ENCODE results near the gene DGKA.
"Not testable (repeated sequence)": the region's sequence is repeated elsewhere in the genome, so short reads cannot be mapped to it uniquely, and the experiment has no call there.

The DGKA gene

DNA sequence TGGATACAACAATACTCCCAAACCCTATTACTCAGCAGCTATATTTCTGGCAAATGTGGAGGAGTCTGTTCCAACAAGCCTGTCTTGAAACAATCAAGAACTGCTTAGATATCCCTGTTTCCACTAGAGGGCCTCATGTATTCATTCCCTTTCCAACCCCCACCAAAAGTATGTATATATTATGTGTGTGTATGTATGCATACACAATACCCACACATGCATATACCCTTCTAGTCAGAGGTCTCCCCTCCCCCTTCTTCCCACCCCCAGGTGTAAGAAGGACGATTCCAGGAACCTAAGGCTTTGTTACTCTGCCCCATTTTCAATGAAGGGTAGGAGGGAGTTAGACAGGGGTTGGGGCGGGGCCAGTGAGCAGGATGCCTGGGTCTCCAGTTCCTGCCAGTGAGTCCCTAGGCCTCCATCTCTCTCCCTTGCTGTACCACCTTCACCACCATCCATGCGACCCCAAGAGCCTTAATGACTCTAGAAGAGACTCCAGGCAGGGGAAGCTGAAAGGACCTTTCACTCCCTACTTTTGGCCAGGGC is at the start of gene DGKA:
Gene DGKA, plus strand, starts transcription at position 392 of the 546 bp plus-strand sequence. CDS start 5,342 bp downstream, outside the sequence.
- no peak for DNase-seq (ENCODE audit: low spot score)

DNA sequence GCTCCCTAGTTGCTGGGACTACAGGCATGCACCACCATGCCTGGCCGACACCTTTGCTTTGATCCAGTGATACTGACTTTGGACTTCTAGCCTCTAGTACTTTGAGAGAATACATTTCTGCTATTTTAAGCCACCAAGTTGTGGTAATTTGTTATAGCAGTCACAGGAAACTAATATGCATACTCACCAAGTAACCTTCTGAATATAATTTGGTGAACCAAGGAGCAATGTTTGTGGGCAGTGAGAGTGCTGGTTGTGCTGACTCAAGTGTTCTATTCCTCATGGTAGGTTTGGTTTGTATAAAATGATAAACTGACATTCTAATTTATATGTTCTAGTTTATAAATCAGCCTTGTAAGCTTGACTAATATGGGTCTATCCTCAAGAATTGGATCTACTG is 45.8 kb upstream of the DGKA start:
- no peak for DNase-seq (ENCODE audit: low spot score)

DNA sequence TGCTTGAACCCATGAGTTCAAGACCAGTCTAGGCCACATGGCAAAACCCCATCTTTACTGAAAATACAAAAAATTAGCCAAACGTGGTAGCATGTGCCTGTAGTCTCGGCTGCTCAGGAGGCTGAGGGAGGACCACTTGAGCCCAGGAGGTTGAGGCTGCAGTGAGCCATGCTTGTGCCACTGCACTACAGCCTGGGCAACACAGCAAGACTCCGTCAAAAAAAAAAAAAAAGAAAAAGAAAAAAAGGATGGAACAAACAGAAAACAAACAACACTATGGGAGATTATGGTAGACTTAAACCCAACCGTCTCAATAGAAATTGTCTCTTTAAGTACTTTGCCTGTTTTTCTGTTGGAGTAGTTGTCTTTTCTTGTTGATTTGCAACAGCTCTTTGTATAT is 39.7 kb upstream of the DGKA start:
- no peak for DNase-seq (ENCODE audit: low spot score)

DNA sequence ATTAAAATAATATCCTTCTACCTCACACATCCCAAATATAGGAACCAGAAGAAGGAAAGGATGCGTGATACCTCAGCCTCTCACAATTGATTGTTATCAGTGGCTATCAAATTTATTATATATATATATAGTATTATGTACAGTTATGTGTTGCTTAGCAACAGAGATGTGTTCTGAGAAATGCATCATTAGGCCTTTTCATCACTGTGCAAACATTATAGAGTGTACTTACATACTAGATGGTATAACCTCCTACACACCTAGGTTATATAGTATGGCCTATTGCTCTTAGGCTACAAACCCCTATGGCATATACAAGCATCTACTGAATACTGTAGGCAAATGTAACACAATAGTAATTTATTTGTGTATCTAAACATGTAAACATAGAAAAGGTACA is 37.2 kb upstream of the DGKA start:
- no peak for DNase-seq (ENCODE audit: low spot score)

DNA sequence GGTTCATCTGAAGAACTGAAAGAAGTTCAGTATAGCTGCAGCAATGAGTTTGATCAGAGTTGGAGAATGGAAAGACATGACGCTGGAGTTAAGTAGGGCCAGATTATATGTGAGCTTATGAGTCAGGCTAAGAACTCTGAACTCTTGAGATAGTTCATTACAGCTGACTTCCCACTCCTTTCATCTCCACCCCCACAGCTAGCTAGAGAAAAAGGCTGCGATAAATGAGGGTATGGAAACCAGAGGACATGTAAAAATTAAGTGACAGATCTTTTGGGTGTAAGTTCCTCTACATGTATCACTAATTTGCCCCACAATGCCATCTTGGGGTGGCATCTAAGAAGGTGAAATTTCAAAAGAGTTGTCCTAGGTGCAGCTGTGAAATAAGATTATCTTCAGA is 31.9 kb upstream of the DGKA start:
- DNase-seq (ENCODE audit: low spot score) = no peak

DNA sequence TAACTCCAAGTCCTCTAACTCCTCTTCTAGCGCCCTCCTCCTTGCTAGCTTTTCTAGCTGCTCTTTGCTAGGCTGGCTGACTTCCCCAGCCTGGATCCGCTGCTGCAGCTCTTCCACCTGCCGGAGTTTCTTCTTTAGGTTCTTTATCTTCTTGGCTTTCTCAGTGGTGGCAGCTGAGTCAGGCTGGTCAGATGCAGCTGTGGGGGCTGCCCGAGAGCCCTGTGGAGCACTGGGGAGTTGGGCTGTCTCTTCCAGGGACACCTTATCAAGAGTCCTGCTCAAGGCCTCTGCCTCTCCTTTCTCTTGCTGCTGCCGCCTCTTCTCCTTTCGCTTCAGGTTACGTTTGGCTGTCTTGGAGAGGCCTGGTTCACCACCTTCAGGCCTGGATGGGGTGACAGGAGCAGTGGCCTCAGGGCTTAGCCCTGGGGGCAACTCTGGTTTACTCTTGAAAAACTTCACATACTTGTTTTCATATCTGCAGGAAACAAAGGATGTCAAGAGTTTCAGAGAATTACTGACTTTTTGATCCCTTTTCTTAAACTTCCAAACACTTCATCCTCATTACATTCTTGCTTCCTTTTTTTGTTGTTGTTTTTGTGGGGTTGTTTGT is 29.0 kb upstream of the DGKA start:
- no peak for DNase-seq (ENCODE audit: low spot score)

DNA sequence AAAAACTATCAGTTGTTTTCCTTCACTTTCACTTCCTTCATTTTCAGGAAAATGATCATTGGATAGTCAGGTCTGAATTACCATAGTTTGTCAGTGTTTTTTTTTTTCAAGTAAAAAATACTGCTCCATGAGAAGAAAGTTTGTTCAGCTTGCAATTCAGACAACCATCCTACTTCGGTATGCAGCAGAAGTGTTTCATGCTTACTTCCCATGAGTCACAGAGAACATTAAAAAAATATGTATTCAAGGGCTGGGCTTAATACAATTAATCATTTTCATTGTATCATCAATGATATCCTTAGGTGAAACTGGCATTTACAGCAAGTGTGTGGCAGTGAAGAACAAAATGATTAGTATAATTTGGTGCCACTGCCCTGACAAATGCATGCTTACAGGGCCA is 24.9 kb upstream of the DGKA start:
- no peak for DNase-seq (ENCODE audit: low spot score)

DNA sequence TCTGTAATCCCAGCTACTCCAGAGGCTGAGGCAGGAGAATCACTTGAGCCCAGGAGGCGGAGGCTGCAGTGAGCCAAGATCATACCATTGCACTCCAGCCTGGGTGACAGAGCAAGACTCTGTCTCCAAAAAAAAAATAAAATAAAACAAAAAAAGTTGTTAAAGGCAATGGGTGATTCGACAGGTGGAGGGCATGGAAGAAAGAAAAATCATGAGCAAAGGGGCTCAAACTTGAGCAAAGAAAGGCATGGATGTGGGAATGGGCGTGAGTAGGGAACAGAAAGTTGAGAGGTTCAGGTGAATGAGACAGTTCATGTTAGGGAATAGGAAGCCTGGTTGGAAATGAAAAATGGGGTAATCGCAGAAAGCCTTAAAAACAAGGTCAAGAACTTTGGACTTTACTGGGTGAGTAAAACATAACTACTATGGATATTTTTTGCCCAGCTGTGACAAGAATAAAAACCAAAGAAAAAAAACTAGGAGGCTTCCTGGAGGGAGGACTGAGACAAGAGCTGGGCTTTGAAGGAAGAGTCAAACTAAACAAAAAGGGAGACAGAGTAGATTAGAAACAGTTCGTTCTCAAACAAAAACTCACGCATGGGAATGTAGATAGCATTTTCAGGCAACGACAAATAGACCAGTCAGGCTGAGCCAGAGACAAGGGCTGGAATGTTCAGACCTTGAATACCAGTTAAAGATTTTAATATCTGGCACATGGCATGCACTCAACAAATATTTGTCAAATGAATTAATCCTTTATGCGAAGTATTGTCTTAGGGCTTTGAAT is 22.0 kb upstream of the DGKA start:
- DNase-seq (ENCODE audit: low spot score) = no peak

DNA sequence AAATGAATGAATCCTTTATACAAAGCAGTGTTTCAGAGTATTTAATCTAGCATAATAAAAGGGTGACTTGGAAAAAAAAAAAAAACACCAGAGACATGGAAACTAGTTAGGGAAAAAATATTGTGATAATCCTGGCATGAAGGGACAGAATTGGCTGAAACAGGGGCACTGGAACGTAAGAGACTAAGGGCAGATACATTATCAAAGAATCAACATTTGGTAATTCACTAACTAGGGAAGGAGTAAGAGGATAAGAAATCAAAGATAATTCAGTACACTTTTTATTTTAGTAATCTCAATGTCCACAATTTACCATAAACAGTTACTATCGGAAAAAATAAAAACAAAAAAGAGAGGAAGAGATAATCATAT is 21.5 kb upstream of the DGKA start:
- DNase-seq (ENCODE audit: low spot score) = no peak

DNA sequence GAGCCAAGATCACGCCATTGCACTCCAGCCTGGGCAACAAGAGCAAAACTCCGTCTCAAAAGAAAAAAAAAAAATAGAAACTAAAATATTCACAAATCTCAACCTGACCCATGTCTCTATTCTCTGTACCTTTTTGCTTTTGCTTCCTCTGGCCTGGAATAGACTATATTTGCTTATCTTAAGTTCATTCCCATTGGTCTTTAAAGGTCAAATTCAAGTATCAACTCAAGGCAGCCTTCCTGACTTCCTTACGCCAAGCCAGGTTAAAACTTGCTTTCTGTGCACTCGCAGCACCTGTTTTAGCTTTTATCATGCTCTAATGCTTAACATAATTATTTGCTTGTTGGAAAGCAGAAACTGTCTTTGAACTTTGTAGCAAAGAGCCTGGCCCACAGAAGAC is 18.1 kb upstream of the DGKA start:
- DNase-seq (ENCODE audit: low spot score) = no peak

DNA sequence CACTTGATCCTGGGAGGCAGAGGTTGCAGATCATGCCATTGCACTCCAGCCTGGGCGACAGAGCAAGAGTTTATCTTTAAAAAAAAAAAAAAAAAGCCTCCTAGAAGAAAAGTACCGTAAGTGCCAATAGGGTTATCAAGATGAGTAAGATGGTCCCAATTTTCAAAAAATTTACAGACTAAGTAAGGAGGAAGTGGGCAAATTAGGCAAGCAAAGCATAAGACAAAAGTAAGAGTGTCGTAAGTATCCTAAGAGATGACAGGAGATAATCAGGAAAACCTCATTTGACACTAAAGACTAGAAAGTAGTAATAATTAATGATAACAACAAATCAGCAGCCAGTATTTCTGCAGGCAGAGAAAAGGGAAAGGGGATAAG is 15.5 kb upstream of the DGKA start:
- no peak for DNase-seq (ENCODE audit: low spot score)

DNA sequence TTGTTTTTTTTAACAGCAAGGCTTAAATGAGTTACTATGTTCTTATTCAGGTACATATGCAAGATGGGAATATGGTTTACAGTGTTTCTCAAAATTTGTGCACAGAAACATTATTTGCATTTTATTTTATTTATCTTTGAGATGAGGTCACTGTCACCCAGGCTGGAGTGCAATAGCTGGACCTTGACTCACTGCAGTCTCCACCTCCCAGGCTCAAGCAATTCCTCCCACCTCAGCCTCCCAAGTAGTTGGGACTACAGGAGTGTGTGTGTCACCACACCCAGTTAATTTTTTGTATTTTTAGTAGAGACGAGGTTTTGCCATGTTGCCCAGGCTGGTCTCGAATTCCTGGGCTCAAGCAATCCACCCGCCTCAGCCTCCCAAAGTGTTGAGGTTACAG is 11.9 kb upstream of the DGKA start:
- not testable (repeated sequence) for DNase-seq (ENCODE audit: low spot score)

DNA sequence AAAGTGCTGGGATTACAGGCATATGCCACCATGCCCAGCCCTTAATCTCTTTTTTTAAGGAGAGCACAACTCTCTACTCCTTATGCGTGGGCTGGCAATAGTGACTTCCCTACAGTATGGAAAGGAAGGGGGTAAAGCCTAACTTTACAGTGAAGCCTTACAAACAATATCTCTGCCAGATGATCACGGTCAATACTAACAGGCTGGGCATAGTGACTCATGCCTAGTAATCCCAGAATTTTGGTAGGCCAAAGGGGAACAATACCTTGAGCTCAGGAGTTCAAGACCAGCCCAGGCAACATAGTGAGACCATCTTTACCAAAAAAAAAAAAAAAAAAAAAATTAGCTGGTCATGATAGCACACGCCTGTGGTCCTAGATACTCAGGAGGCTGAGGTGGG is 8.8 kb upstream of the DGKA start:
- no peak for DNase-seq (ENCODE audit: low spot score)

DNA sequence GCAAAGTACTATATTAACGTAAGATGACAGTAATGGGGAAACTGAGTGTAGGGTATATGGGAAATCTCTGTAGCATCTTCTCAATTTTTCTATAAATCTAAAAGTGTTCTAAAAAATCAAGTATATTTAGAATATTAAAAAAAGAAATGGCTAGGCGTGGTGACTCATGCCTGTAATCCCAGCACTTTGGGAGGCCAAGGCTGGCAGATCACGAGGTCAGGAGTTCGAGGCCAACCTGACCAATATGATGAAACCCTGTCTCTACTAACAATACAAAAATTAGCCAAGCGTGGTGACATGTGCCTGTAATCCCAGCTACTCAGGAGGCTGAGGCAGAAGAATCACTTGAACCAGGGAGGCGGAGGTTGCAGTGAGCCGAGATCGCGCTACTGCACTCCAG is 7.3 kb upstream of the DGKA start:
- not testable (repeated sequence) for DNase-seq (ENCODE audit: low spot score)

DNA sequence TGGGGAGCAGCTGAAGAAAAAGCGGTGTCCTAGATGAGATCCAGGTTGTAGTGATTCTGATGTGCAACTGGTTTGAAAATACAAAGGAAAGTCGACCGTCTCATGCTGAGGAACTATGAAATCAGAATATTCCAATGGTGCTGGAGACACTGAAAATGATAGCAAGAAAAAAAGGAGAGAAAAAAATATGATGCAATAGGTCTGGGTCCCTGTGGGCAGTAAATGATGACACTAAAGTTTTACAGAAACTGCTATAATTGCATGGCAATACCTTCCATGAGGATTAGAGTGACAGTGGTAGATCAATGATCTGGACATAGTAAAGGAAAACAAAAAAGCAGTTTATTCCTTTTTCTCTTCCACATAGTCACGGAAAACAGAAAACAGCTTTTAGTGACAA is 5.6 kb upstream of the DGKA start:
- DNase-seq (ENCODE audit: low spot score) = no peak

DNA sequence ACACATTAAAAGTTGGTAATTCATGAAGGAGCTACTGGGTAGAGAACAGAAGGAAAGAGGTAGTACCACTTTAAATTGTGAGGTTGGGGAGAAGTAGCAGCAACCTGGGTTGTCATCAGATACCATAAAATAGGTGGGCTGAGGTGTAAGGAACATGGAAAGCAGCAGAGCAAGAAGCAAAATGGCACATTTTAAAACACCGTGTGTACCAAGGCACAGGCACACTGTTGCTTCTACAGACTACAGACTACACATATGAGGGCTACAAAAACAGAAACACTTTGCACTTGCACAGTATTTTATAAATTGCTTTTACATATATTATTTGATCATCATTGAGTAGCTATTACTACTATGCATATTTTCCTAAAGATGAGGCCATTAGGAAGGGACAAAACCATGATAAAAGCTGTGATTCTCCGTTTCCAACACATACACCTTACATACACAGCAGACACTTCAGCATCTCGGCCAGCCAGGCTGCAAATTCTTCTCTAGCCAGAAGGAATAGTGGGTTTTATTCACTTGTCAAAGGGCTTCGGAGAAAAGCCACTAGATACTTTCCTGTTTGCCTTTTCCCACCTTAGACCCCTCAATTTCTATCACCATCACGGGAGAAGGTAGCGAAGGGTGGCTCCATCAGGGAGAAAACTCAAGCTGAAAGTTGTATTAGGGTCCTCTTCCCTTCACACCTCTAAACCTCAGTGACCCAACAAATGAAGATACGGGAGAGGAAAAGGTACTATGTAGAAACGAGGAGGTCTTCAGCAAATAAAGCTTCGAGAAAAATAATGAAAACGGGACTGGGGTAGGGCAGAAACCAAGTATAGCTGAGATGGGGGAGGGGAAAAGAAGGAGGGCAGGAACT is 4.9 kb upstream of the DGKA start:
- DNase-seq (ENCODE audit: low spot score) = no peak

DNA sequence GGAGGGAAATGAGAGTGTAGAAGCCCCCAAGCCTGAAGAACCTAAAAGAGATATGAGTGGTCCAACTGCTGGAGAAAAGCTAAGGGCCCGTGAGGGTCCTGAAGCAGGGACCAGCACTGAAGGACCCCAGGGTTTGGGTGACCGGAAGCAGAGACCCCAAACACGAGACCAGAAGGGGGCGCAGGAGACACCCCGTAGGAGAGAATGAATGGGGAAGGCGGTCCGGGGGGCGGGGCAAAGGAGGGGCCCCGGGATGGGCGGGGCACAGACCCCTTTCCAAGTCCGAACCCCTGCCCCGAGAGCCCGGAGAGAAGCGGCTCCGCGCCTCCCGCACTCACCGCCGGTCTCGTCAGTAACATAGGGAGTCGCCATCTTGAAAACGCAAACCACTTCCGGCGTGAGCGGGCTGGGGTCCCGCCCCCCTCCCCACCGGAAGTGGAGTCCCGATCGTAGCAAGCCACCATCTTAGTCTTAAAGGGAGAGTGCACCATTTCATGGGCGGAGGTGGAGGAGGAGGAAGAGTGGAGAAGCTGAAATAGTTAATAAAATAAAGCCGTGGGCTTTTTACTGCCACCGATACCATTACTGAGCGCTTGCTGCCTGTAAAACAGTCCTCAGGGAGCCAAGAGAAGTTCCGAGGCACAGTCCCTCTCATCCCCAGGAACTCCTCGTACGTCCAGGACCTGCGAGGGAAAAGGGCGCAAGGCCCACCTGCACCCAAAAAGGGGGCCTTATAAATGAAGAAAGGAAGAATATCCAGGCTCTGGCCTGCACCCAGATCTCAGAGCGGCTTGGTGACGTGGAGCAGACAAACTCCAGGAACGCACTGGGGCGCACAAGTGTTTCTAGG is 4.0 kb upstream of the DGKA start:
- DNase-seq (ENCODE audit: low spot score) = peak; percentile 96

DNA sequence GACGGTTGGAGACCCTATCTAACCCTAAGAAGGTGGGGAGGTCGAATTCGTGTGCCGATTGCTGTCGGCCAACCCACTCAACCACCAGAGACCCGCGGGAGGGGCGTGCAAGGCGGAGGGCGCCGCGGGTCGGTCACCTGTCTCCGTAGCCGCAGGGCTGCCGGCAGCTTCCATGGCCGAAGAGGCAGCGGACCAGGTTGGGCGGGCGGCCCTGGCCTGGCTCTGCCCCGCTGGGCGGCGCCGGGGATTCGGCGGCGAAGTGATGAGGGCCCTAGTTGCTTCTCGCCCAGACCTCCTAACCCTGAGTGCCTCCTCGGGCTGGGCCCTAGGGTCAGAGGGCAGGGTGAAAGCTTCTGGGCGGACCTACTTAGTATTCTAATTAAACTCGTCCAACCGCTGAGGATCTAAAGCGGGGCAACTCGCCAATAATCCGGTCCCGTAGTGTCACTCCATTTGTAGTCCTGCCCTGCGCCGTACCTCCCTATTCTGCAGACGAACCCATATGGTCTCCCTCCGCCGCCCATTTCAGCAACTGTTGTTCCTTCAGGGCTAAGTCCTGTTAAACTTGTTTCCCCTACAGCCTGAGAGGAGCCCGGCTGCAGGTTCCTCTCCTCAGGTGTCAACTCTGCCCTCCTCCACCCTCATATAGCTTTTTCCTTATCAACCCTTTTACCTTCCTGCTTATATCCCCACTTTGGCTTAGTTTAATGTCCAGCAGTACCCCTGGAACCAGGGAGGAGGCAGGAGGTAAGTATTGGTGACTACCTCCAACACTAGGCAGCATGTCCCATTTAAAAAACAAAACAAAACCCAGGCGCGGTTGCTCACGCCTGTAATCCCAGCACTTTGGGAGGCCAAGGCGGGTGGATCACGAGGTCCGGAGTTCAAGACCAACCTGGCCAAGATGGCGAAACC is 3.1 kb upstream of the DGKA start, which contains the start of gene PYM1:
Gene PYM1, minus strand, starts transcription at position 307 of the 915 bp plus-strand sequence. Its CDS starts 133 bp downstream, at position 174.
- peak; percentile 83 for DNase-seq (ENCODE audit: low spot score)

DNA sequence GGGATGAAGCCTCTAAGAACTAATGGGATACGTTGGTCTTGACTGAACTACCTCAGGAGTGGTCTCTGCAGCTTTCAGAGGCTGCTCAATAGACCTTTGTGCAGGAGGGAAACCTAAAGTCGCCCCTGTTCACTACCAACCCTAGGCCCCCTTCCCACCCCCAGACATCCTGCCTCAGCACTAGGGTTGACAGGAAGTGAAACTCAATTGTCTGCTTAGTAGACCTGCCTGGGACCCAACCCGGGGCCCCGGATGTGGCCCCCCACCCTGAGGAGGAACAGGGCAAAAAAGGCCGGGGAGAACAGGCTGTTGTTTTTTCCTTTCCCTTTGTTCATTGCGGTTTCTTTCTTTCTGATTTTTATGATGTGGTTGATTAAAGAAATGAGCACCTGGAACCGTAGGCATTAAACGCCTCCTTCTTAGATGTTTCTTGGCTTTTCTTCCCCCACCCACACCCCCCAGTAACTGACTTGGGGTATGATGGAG is 1.6 kb upstream of the DGKA start:
- DNase-seq (ENCODE audit: low spot score) = no peak

DNA sequence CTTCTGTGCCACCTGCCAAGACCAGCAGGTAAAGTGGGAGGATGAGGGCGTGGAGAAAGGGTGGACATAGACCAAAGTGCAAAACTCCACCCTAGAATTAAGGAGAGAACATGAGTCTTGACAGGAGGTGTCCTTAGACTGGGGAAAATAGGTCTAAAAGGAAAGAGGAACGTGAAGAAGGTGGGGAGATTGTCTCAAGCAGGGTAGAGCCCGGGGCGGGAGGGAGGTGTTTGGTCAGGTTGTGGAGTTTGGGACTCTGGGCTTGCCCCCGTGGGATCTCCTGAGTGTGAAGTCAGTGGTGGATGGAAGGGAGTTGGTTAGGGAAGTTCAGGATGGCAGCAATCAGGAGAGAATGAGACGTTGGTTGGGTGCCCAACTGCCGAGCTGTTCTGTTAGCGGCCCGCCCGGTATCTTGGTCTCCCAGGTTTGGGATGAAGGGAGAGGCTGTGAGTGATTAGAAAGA is 386 bp downstream of the DGKA start:
- DNase-seq (ENCODE audit: low spot score) = no peak
